Stimulated activated naive CD8-positive, alpha-beta T cell treated with anti-CD3 and anti-CD28 coated beads, Interleukin-15, Interleukin-2, amounts not matched to agents 100 ng/mL and 50 ng/mL, for 24 hours (primary cell): ENCODE measurements around the gene KRTAP26-1.

Source experiments
- H3K27ac Mint-ChIP-seq: one replicate; pipeline ENCODE4 v1.8.0; 2021; ENCODE audit warnings: mild to moderate bottlenecking, mixed read lengths
- H3K27me3 Mint-ChIP-seq: one replicate; pipeline ENCODE4 v1.8.0; 2021; ENCODE audit warnings: mixed read lengths
- H3K36me3 Mint-ChIP-seq: one replicate; pipeline ENCODE4 v1.8.0; 2021; ENCODE audit warnings: low read depth, mixed read lengths
- H3K4me1 Mint-ChIP-seq: one replicate; pipeline ENCODE4 v1.8.0; 2021; ENCODE audit warnings: low read depth, mixed read lengths
- H3K4me3 Mint-ChIP-seq: one replicate; pipeline ENCODE4 v1.8.0; 2021; ENCODE audit warnings: mild to moderate bottlenecking, mixed read lengths
- H3K9me3 Mint-ChIP-seq: one replicate; pipeline ENCODE4 v1.8.0; 2021; ENCODE audit warnings: mixed read lengths

Gene KRTAP26-1, protein sequence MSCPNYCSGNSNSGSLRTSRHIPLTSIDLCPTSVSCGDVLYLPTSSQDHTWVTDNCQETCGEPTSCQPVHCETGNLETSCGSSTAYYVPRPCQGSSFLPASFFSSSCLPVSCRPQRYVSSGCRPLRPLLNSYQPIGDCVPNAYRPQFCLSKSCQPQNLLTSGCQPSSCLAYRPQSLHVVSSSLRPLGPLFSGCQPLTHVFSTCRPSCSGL

DNA sequence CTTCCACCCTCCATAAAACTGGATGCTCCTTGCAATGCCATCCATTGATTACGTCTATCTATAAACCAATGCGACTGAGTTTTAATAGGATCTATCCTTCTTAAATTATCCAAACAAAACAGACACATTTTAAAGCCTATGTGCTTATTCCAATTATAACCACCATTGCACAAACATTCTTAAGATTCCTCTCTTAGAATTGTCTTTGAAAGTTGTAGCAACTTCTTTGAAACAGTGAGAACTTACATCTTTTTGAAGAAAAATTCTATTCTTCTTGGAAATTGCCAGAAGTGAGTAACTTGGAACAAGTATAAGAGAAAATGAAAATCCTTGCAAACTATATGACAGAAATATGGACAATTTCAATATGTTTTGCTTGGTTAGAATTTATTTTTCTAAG is at the start of gene KRTAP26-1:
KRTAP26-1 (minus strand) TSS at position 101 of the 400 bp plus-strand sequence. CDS start 280 bp downstream, outside the sequence.
- no peak within 1 kb of the TSS for H3K4me3 Mint-ChIP-seq
- peaks cover 5% of the 10 kb centered on the region for H3K9me3 Mint-ChIP-seq
- no peaks in the 10 kb centered on the region for H3K4me1 Mint-ChIP-seq
- H3K27ac Mint-ChIP-seq: no peak within 1 kb of the TSS
- peaks cover 5% of the 10 kb centered on the region for H3K27me3 Mint-ChIP-seq
- H3K36me3 Mint-ChIP-seq: no peaks in the 10 kb centered on the region

DNA sequence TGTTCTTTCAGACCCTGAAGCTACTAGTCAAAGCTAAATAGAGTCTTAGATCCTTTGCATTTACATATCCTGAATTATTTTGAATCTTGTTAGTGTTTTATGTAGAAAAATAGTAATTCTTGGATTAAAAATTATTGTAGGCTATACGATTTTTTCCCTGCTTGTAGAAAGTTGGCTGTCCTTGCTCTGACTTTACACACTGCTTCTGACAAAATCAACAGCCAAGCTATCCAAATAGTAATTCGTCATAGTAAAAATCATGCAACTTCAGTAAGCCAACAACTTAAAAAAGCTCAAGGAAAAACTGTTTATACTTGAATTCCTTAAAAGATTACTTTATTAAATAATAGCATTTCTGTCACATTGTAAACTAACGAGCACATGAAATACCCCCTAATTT is 35.8 kb upstream of the KRTAP26-1 start:
- Mint-ChIP-seq H3K4me3 (no peak overlapping the region), H3K4me1 (no peaks in the 10 kb centered on the region), H3K9me3 (no peaks in the 10 kb centered on the region), H3K27me3 (no peaks in the 10 kb centered on the region), H3K36me3 (no peaks in the 10 kb centered on the region), H3K27ac (no peak overlapping the region)

DNA sequence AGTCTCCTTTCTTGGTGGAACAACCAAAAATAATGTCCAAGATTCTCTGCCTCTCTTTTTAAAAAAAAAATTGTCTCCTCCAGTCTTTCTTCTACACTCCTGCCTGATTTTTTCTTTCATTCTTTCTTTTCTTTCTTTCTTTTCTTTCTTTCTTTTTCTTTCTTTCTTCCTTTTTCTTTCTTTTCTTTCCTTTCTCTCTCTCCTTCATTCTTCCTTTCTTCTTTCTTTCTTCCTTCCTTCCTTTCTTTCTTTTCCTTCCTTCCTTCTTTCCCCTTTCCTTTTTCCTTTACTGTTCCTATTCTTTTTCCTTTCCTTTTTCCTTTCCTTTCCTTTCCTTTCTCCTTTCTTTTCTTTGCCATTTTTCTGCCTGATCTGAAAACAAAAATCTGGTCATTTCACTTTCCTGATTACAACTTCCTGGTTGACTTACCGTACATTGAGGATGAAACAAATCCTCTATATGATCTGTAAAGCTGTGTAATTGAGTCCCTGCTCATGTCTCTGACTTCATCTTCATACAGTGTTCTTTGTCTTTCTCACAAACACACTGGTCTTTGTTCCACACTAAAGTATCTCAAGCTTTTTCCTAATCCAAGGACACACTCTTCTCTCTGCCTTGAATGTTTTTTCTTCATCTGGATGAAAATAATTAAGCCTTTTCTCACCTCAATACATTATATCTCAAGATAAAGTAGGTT is 34.3 kb upstream of the KRTAP26-1 start:
- H3K36me3 Mint-ChIP-seq: no peaks in the 10 kb centered on the region
- H3K4me3 Mint-ChIP-seq: no peak overlapping the region
- no peaks in the 10 kb centered on the region for H3K4me1 Mint-ChIP-seq
- H3K27ac Mint-ChIP-seq: no peak overlapping the region
- no peaks in the 10 kb centered on the region for H3K27me3 Mint-ChIP-seq
- no peaks in the 10 kb centered on the region for H3K9me3 Mint-ChIP-seq

DNA sequence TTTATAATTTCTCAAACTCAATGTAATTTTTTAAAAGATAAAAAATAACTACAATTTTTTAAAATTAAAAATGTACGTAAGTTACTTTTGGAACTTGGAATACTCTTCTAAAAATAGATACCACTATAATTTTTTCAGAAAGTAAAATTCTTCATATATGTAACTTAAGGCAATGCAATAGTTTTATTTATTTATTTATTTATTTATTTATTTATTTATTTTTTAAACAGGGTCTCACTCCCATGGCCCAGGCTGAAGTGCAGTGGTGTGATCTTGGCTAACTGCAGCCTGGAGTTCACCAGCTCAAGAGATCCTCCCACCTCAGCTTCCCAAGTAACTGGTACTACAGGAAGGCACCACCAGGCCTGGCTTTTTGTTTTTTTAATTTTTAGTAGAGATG is 31.4 kb upstream of the KRTAP26-1 start:
- Mint-ChIP-seq H3K4me3 (no peak overlapping the region), H3K9me3 (no peaks in the 10 kb centered on the region), H3K4me1 (no peaks in the 10 kb centered on the region), H3K27me3 (no peaks in the 10 kb centered on the region), H3K27ac (no peak overlapping the region), H3K36me3 (no peaks in the 10 kb centered on the region)

DNA sequence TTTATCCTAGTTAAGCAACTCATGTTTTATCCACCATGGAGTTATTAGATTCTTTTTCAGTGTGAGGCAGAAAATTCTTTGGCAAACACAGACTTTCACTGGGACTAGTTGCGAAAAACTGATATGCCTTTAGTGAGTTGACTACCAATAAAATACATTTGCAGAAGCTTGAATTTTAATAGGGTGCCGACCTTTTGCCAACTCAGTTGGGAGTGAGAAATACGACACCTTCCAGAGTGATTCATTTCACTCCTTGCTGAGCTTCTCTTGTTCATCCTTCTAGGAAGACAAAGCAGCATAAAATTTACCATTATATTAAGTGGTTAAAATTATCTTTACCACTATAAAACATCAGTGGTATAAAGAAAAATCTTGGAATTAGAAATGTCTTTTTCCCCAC is 29.5 kb upstream of the KRTAP26-1 start:
- Mint-ChIP-seq H3K4me1 (no peaks in the 10 kb centered on the region), H3K9me3 (no peaks in the 10 kb centered on the region), H3K27me3 (no peaks in the 10 kb centered on the region), H3K4me3 (no peak overlapping the region), H3K36me3 (no peaks in the 10 kb centered on the region), H3K27ac (no peak overlapping the region)

DNA sequence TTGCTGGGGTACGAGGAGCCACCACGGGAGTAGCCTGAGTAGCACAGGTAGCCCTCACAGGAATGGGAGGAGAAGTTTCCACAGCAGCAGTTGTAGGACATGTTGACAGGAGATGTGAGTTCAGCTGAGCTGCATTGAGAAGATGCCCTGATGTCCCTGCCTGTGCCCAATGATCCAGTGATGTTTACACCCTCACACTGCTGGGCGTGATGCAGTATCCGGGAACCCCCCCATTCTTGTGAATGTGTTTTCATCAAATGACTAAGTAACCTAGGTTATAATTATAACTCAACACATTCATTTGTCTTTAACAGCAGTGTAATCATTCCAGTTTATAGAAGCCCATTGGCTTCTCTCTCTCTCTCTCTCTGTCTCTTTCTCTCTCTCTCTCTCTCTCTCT is 28.4 kb upstream of the KRTAP26-1 start, which contains the start of gene KRTAP23-1:
KRTAP23-1 (minus strand) TSS at position 101 of the 400 bp plus-strand sequence; CDS start at position 101, 0 bp downstream.
- Mint-ChIP-seq H3K36me3 (no peaks in the 10 kb centered on the region), H3K4me1 (no peaks in the 10 kb centered on the region), H3K9me3 (no peaks in the 10 kb centered on the region), H3K27me3 (no peaks in the 10 kb centered on the region), H3K27ac (no peak within 1 kb of the TSS), H3K4me3 (no peak within 1 kb of the TSS)

DNA sequence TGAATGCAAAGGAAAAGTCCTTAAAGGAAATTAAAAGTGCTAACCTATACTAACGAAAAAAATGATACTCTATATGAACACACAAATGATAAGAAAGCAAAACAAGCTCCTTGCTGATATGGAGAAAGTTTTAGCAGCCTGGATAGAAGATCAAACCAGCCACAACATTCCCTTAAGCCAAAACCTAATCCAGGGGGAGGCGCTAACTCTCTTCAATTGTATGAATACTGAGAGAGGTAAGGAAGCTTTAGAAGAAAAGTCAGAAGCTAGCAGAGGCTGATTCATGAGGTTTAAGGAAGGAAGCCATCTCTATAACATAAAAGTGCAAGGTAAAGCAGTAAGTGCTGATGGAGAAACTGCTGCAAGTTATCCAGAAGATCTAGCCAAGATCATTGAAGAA is 24.9 kb upstream of the KRTAP26-1 start:
- no peaks in the 10 kb centered on the region for H3K4me1 Mint-ChIP-seq
- H3K9me3 Mint-ChIP-seq: no peaks in the 10 kb centered on the region
- H3K27ac Mint-ChIP-seq: no peak overlapping the region
- no peaks in the 10 kb centered on the region for H3K27me3 Mint-ChIP-seq
- no peaks in the 10 kb centered on the region for H3K36me3 Mint-ChIP-seq
- H3K4me3 Mint-ChIP-seq: no peak overlapping the region

DNA sequence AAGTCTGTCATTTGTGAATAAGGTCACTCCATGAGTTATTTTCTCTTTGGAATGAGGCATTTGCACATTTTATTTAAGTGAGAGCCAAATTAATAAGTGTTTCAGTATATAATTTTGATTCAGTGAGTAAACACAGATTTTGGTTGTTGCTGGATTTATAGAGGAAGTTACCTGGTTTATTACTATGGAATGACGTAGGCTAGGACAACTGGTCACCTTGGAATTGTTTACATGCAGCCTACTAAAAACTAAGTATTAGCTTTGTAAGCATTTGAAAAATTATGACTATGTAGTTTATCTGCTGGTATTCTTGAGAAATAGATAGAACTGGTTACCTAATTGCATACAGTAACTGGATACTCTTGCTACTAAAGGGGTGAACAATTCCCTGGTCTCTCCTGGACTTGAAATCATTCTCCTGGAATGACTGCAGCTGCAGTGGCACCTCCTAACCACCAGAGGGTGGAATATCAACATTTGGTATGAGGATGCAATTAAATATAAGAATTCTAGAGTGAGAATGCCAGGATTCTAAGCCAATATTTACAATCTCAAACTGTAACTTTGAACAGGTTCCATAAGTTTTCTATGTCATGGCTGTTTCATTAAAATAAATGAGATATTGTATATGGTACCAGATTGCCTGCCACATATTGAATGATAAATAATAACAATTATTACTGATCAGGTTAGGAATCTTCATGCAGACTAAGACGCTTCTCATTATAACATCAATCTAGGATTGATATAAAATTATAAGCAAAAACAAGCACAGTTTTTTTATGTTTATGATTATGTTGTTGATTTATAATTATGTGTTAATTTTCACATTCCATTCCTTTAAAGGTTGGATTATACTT is 20.8 kb upstream of the KRTAP26-1 start:
- Mint-ChIP-seq H3K9me3 (no peaks in the 10 kb centered on the region), H3K36me3 (no peaks in the 10 kb centered on the region), H3K4me3 (no peak overlapping the region), H3K27ac (no peak overlapping the region), H3K4me1 (no peaks in the 10 kb centered on the region), H3K27me3 (no peaks in the 10 kb centered on the region)

DNA sequence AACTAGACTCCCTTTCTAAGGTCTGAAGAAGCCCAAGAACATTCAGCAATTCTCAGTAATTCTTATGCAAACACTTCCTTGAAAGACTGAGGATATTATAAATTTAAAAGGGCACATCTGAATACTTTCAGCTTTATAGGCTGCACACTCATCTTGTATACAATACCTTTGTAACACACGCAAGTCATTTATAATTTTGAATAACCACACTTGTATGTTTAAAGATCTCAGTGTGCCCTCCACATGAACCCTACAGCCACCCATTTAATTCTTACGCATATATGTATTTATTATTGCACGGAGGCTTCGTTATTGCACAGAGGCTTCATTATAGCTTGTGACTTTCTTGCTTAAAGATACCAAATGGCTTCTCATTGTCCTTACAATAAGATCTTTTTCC is 18.6 kb upstream of the KRTAP26-1 start:
- Mint-ChIP-seq H3K27me3 (no peaks in the 10 kb centered on the region), H3K36me3 (no peaks in the 10 kb centered on the region), H3K9me3 (no peaks in the 10 kb centered on the region), H3K27ac (no peak overlapping the region), H3K4me1 (no peaks in the 10 kb centered on the region), H3K4me3 (no peak overlapping the region)

DNA sequence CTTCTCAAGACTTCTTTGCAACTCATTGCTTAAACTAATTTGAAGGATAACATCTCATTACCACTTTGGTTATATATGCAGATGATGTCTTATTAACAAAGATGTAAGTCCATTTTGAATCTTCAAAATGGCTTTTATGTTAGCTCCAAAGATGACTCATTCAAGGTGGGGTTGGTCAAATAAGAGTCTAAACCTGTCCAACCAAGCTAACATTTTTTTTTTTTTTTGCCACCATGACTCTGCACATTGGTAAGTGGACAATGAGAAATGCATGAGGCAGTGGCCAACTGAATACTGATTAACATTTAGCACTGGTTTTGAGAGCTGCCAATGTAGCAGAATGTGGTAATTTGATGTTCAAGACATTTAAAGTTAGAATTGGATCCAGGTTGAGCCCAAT is 17.7 kb upstream of the KRTAP26-1 start:
- Mint-ChIP-seq H3K27ac (no peak overlapping the region), H3K4me1 (no peaks in the 10 kb centered on the region)

DNA sequence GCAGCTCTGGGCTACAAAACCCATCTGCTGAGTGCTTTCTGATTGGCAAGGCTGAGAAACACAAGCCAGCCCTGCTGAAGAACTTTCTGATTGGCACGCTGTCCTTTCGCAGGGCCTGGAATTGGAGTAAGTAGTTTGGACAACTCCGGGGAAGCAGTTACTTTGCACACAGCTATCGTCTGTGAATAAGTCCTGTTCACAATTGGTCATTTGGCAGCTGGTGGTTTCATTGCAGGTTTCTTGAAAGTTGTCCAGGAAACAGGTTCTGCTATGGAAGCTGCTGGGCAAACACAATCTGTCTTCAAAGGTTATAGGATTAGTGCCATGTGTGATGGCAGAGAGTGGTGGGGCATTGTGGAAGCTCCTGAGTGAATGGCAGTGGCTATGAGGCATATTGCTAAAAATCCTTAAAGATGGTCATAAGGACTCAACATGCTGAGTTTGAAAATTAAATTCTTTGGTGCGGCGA is 17.2 kb upstream of the KRTAP26-1 start, which contains the start of gene KRTAP27-1:
KRTAP27-1 (minus strand) TSS at position 419 of the 469 bp plus-strand sequence; CDS start at position 393, 26 bp downstream.
- Mint-ChIP-seq H3K9me3 (no peaks in the 10 kb centered on the region), H3K27ac (no peak within 1 kb of the TSS), H3K36me3 (no peaks in the 10 kb centered on the region), H3K4me3 (no peak within 1 kb of the TSS), H3K27me3 (no peaks in the 10 kb centered on the region), H3K4me1 (no peaks in the 10 kb centered on the region)

More for the DNA sequence above, 17.7 kb upstream of the KRTAP26-1 start:
- Mint-ChIP-seq H3K27me3 (no peaks in the 10 kb centered on the region), H3K4me3 (no peak overlapping the region), H3K36me3 (no peaks in the 10 kb centered on the region), H3K9me3 (no peaks in the 10 kb centered on the region)

DNA sequence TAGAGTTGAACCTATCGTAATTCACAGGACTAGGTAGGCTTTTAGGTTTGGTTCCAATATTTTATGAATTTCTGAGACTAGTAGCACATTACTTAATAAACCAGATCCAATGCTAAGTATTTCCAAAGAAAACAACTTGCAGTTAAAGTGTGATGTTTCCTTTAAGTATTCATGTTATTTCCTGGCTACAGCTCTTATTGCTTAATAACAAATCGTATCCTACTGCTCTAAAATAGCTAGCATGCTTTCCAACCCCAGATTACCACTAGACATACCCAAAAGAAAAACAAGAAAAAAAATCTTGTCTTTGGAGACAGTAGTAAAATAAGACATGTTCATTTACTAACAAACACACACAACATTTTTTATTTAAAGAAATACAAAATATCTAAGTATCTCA is 16.5 kb upstream of the KRTAP26-1 start:
- H3K27ac Mint-ChIP-seq: no peak overlapping the region
- H3K27me3 Mint-ChIP-seq: no peaks in the 10 kb centered on the region
- H3K9me3 Mint-ChIP-seq: no peaks in the 10 kb centered on the region
- H3K4me3 Mint-ChIP-seq: no peak overlapping the region
- no peaks in the 10 kb centered on the region for H3K36me3 Mint-ChIP-seq
- no peaks in the 10 kb centered on the region for H3K4me1 Mint-ChIP-seq

DNA sequence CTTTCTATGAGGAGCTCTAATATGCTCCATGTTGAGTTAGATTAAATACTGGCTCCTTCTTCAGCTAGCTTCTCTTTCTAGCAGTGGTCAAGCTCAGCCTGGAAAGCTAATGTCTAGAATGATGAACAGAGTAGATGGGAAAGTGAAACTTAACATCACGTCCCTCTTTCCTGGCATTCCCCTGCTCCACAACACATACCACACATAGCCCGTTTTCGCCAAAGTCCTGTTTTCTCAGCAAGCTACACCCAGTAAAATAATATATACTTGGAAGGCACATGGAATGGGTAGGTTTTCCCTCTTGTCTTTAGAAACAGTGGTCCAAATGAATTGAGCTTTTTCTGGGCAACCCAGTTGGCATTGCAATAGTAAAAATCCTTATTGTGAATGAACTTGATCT is 13.6 kb upstream of the KRTAP26-1 start:
- no peaks in the 10 kb centered on the region for H3K4me1 Mint-ChIP-seq
- no peak overlapping the region for H3K27ac Mint-ChIP-seq
- no peak overlapping the region for H3K4me3 Mint-ChIP-seq
- no peaks in the 10 kb centered on the region for H3K9me3 Mint-ChIP-seq
- H3K27me3 Mint-ChIP-seq: no peaks in the 10 kb centered on the region
- no peaks in the 10 kb centered on the region for H3K36me3 Mint-ChIP-seq

DNA sequence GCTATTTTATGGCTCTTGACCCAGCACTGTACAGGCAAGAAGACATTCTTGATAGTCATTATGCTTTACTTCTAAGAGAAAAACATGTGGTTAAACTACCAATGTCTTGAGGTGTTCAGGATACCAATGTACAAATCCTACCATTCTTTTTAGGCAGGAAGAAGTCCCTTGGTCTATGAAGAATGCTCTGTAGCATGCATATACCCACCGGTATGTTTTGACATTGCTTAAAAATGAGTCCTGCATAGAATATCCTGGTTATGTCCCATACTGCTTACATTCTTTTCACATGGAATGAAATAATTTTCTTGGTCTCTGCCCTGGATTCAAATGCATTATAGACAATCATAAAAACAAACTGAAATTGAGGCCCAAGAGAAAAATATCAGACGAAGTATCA is 12.6 kb upstream of the KRTAP26-1 start:
- no peak overlapping the region for H3K4me3 Mint-ChIP-seq
- H3K27ac Mint-ChIP-seq: no peak overlapping the region
- no peaks in the 10 kb centered on the region for H3K4me1 Mint-ChIP-seq
- H3K27me3 Mint-ChIP-seq: no peaks in the 10 kb centered on the region
- no peaks in the 10 kb centered on the region for H3K36me3 Mint-ChIP-seq
- H3K9me3 Mint-ChIP-seq: no peaks in the 10 kb centered on the region
